ENCODE data around the gene GIPC2.
"Not testable (repeated sequence)": the region's sequence is repeated elsewhere in the genome, so short reads cannot be mapped to it uniquely, and the experiment has no call there.

GIPC2 gene

DNA sequence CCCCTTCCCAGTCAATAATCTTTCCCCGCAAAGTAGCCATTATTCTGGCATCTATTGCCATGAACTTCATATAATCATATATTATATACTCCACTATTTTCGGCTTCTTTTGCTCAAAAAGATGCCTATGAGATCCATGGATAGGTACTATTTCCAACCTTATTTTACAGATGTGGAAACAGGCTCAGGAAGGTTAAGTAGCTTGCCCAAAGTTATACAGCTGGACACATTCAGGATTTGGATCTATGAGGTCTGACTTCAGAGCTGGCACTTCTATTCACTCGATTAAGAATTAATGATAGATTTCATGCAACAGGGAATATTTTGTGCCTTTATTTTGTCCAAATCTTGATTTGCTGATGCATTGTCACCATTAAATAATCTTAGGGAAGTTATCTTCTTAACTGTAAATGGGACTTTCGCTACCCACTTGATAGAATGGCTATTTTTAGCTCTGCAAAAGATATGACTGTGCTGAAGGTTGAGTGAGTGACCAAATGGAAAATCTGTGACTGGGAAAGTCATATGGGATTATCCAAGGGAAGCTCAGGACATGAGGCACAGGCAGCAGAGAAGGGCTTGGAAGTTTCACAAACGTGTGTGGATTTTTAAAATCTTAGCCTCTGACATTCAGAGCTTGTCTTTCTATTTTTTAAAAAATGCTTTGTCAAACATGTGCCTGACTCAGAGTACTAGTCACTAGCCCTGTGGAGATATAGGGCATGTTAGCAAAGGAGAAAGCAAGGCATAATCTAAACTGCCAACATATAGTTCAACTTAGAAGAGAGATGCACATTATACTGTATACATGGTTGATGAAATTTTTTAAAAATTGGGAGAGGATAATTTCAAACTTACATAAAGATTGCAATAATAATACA is 36.5 kb downstream of the GIPC2 start:
- Histone ChIP-seq H3K4me3 (no peak overlapping the region), H3K9ac (no peak overlapping the region), H3K4me1 (0 out of 20 replicates have a peak, but pooled peaks cover 0 to 6% (median 0%) of the 10 kb centered on the region in 10 experiments), H3K36me3 (no peaks in the 10 kb centered on the region), H4K20me1 (no peaks in the 10 kb centered on the region), H3K4me2 (no peak overlapping the region), H3K27me3 (0 out of 22 replicates have a peak, but pooled peaks cover 0 to 3% (median 0%) of the 10 kb centered on the region in 11 experiments), H3K9me3 (replicated peaks in 1 of 11) (peaks cover 12 to 32% (median 22%) of the 10 kb centered on the region in 11 experiments), H3K27ac (no peak overlapping the region)
- no peak for TF ChIP-seq Cebpa-rat (IDR thresholded peaks at IDR 0.05)

DNA sequence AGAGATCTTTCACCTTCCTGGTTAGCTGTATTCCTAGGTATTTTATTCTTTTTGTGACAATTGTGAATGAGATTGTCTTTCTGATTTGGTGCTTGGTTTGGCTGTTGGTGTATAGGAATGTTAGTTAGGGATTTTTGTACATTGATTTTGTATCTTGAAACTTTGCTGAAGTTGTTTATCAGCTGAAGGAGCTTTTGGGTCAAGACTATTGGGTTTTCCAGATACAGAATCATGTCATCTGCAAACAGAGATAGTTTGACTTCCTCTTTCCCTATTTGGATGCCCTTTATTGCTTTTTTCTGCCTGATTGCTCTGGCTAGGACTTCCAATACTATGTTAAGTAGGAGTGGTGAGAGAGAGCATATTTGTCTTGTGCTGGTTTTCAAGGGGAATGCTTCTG is 38.9 kb downstream of the GIPC2 start:
- H3K9ac ChIP-seq, H3K36me3 ChIP-seq, H3K27me3 ChIP-seq, H3K4me2 ChIP-seq, H3K4me1 ChIP-seq, H3K4me3 ChIP-seq, H3K27ac ChIP-seq, H4K20me1 ChIP-seq: not testable (repeated sequence)
- peaks cover 23 to 50% (median 32%) of the 10 kb centered on the region in 11 experiments for H3K9me3 ChIP-seq (replicated peaks in 1 of 11)

DNA sequence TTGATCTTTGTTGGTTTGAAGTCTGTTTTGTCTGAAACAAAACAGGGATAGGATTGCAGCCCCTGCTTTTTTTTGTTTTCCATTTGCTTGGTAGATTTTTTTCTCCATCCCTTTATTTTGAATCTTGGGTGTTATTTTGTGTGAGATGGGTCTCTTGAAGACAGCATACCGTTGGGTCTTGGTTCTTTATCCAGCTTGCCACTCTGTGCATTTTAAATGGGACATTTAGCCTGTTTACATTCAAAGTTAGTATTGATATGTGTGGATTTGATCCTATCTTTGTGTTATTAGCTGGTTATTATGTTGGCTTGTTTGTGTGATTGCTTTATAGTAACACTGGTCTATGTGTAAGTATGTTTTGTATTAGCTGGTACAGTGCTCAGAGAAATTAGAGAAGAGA is 40.9 kb downstream of the GIPC2 start:
- H3K9me3 ChIP-seq (replicated peaks in 1 of 11) = peaks cover 23 to 50% (median 32%) of the 10 kb centered on the region in 11 experiments
- no peak overlapping the region for H3K9ac ChIP-seq
- no peak overlapping the region for H3K4me3 ChIP-seq
- H3K4me2 ChIP-seq = no peak overlapping the region
- H3K27ac ChIP-seq = no peak overlapping the region
- no peaks in the 10 kb centered on the region for H3K36me3 ChIP-seq
- H4K20me1 ChIP-seq = no peaks in the 10 kb centered on the region
- no peaks in the 10 kb centered on the region for H3K4me1 ChIP-seq
- H3K27me3 ChIP-seq = 0 out of 22 replicates have a peak, but pooled peaks cover 0 to 3% (median 0%) of the 10 kb centered on the region in 11 experiments
- no peak for TF ChIP-seq Cebpa-rat (IDR thresholded peaks at IDR 0.05)

DNA sequence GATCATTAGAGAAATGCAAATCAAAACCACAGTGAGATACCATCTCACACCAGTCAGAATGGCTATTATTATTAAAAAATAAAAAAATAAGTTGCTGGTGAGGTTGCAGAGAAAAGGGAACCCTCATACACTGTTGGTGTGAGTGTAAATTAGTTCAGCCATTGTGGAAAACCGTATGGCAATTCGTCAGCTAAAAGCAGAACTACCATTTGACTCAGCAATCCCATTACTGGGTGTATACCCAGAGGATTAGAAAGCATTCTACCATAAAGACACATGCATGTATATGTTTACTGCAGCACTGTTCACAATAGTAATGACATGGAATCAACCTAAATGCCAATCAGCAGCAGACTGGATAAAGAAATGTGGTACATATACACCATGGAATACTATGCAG is 42.2 kb downstream of the GIPC2 start:
- H3K4me3 ChIP-seq = no peak overlapping the region
- no peak overlapping the region for H3K27ac ChIP-seq
- no peaks in the 10 kb centered on the region for H3K36me3 ChIP-seq
- peaks cover 23 to 50% (median 32%) of the 10 kb centered on the region in 11 experiments for H3K9me3 ChIP-seq (replicated peaks in 1 of 11)
- no peaks in the 10 kb centered on the region for H4K20me1 ChIP-seq
- 0 out of 22 replicates have a peak, but pooled peaks cover 0 to 3% (median 0%) of the 10 kb centered on the region in 11 experiments for H3K27me3 ChIP-seq
- H3K9ac ChIP-seq = no peak overlapping the region
- no peak for TF ChIP-seq Cebpa-rat (IDR thresholded peaks at IDR 0.05)
- H3K4me2 ChIP-seq = no peak overlapping the region
- no peaks in the 10 kb centered on the region for H3K4me1 ChIP-seq

DNA sequence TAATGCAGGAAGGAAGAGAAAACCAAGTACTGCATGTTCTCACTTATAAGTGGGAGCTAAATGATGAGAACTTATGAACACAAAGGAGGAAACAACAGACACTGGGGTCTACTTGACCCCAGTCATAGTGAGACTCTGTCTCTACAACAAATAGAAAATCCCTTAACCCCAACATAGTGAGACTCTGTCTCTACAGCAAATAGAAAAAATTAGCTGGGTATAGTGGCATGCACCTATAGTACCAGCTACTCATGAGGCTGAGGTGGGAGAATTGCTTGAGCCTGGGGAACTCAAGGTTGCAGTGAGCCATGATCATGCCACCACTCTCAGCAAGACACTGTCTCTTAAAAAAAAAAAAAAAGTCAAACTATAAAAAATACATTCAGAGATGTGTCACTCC is 42.7 kb downstream of the GIPC2 start:
- Histone ChIP-seq H3K4me3 (no peak overlapping the region), H3K9ac (no peak overlapping the region), H3K36me3 (no peaks in the 10 kb centered on the region), H3K27me3 (0 out of 22 replicates have a peak, but pooled peaks cover 0 to 3% (median 0%) of the 10 kb centered on the region in 11 experiments), H3K4me2 (no peak overlapping the region), H3K27ac (no peak overlapping the region), H4K20me1 (no peaks in the 10 kb centered on the region), H3K9me3 (replicated peaks in 1 of 11) (peaks cover 23 to 50% (median 32%) of the 10 kb centered on the region in 11 experiments), H3K4me1 (no peaks in the 10 kb centered on the region)
- no peak for TF ChIP-seq Cebpa-rat (IDR thresholded peaks at IDR 0.05)

DNA sequence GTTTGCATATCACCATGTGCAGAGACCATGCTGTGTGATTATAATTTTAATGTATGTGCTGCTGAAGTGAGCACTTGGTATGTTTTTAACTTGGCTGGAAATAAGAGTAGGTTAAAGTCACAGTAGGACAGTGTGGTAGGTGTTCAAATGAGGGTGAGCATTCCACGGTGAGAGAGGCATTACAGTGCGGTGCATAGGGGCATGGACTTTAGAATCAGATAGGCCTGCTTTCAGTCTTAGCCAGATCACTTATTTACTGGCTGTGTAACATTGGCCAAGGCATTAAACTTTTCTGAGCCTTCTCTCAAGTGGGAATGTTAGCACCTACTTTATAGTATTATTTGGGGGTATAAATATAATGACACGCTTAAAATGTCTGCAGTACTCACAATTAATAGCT is 43.2 kb downstream of the GIPC2 start:
- Histone ChIP-seq H3K9me3 (replicated peaks in 1 of 11) (peaks cover 23 to 50% (median 32%) of the 10 kb centered on the region in 11 experiments), H3K36me3 (no peaks in the 10 kb centered on the region), H3K4me1 (no peaks in the 10 kb centered on the region), H3K9ac (no peak overlapping the region), H3K27me3 (0 out of 22 replicates have a peak, but pooled peaks cover 0 to 3% (median 0%) of the 10 kb centered on the region in 11 experiments), H3K4me2 (no peak overlapping the region), H4K20me1 (no peaks in the 10 kb centered on the region), H3K4me3 (no peak overlapping the region), H3K27ac (no peak overlapping the region)
- TF ChIP-seq Cebpa-rat (IDR thresholded peaks at IDR 0.05) = no peak

DNA sequence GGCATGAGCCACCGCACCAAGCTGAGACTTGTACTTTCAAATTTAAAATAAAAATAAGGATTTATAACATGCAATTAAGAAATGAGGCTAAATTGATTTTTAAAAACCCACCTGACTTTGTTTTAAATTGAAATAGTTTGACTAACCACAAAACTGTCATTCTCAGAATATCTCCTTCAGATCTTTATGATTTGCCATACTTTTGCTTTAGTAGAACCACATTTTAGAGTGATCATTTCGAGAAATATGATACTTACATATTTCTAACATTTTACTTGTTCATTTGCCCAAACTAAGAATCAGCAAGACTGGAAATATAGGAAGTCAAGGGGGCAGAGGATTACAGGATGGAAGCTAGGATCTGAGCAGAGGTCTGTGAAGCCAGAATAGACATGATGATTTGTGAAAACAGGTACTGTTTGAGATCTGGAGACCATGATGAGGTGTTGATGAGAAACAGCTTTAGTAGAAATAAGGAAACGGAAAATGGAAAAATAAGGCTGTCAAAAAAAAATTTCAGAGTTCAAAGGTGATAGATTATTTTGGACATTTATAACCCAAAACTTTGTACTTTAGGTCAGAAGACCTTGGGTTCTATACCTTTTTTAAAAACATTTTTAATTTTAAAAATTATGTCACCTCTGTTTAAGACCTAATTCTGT is 44.8 kb downstream of the GIPC2 start:
- Histone ChIP-seq H3K36me3 (no peaks in the 10 kb centered on the region), H3K4me2 (no peak overlapping the region), H4K20me1 (no peaks in the 10 kb centered on the region), H3K27me3 (no peaks in the 10 kb centered on the region), H3K4me3 (no peak overlapping the region), H3K4me1 (no peaks in the 10 kb centered on the region), H3K9me3 (replicated peaks in 1 of 11) (peaks cover 21 to 34% (median 27%) of the 10 kb centered on the region in 11 experiments), H3K9ac (no peak overlapping the region), H3K27ac (no peak overlapping the region)
- TF ChIP-seq Cebpa-rat (IDR thresholded peaks at IDR 0.05) = no peak

DNA sequence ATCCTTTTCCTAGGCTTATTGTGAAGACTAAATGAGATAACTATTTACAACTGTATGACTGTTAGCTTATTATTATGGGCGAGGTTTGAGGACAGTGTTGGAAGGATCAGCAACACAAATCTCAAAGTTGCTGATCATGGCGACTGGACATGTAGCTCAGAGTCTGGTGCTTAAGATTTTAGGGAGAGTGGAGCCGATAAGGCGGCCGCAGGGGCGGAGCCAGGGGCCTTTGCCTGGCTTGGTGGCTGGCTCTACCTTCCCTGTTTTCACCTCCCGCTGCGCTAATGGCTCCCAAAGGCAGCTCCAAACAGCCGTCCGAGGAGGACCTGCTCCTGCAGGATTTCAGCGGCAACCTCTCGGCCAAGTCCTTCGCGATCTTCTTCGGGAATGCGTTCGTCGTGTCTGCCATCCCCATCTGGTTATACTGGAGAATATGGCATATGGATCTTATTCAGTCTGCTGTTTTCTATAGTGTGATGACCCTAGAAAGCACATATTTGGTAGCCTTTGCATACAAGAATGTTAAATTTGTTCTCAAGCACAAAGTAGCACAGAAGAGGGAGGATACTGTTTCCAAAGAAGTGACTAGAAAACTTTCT is 45.5 kb downstream of the GIPC2 start:
- Histone ChIP-seq H3K36me3 (no peaks in the 10 kb centered on the region), H3K4me2 (no peak overlapping the region)

DNA sequence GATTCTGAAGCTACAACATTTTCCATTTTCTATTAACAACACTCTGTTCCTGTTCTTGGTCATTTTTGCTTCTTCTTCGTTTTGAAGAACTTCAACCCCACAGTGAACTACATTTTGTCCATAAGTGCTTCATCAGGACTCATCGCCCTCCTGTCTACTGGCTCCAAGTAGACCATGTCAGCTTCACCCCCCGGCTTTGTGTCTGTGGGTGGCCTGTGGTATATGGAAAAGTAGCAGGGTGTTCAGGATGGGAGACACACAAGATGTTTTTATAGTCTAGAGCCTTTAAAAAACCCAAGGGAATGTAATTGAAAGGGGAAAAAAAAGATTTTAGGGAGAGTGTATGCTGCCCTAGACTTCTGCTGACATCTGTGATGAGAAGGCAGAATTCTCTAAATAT is 46.1 kb downstream of the GIPC2 start:
- TF ChIP-seq Cebpa-rat (IDR thresholded peaks at IDR 0.05) = no peak
- Histone ChIP-seq H4K20me1 (no peaks in the 10 kb centered on the region), H3K27ac (no peak overlapping the region), H3K9ac (no peak overlapping the region), H3K4me2 (no peak overlapping the region), H3K9me3 (replicated peaks in 1 of 11) (peaks cover 8 to 22% (median 15%) of the 10 kb centered on the region in 11 experiments), H3K4me3 (no peak overlapping the region), H3K4me1 (no peaks in the 10 kb centered on the region), H3K27me3 (no peaks in the 10 kb centered on the region), H3K36me3 (no peaks in the 10 kb centered on the region)

More for the DNA sequence above, 45.5 kb downstream of the GIPC2 start:
- H3K9me3 ChIP-seq (replicated peaks in 1 of 11) = peaks cover 14 to 27% (median 20%) of the 10 kb centered on the region in 11 experiments
- TF ChIP-seq Cebpa-rat (IDR thresholded peaks at IDR 0.05) = no peak
- no peaks in the 10 kb centered on the region for H3K27me3 ChIP-seq
- no peak overlapping the region for H3K27ac ChIP-seq
- no peaks in the 10 kb centered on the region for H4K20me1 ChIP-seq
- H3K4me3 ChIP-seq = no peak overlapping the region
- H3K4me1 ChIP-seq = no peaks in the 10 kb centered on the region
- no peak overlapping the region for H3K9ac ChIP-seq
